B cell (primary cell): ENCODE data around the gene TOX2. TPM values are rescaled to one million over a fixed set of nuclear protein-coding genes. Genes with fewer than 3 reads are reported as not detected.

ENCODE experiments used
- ATAC-seq: fragments of 200-7000 bp; cut with Tn5 transposase; one replicate; pipeline ENCODE4 v1.10.0; 2021; ENCODE audit warnings: low read depth, mild to moderate bottlenecking, moderate number of reproducible peaks, moderate library complexity
- CTCF ChIA-PET: fragments of 350-600 bp; sonication (Branson Sonifier 250); formaldehyde crosslinking; loops from one replicate; lab custom pipeline; 2021; ENCODE audit warnings: antibody characterized with exemption, inconsistent platforms; lab: Charles Lee
- POLR2A ChIA-PET: fragments of 350-600 bp; sonication (Branson Sonifier 250); formaldehyde crosslinking; loops from one replicate; lab custom pipeline; 2021; ENCODE audit warnings: antibody characterized with exemption; lab: Charles Lee
- DNase-seq: peaks from one replicate; pipeline ENCODE4 v3.0.0; 2013
- H2AFZ ChIP-seq: 2 replicates; pipeline ENCODE4 v1.6.1; 2012; ENCODE audit warnings: mild to moderate bottlenecking, low read depth, low read length; ENCODE audit not compliant: insufficient read depth, poor library complexity, severe bottlenecking
- H3K27ac ChIP-seq, 2 donors: 1 replicate in 1 of 2; 2 replicates in 1 of 2; pipeline ENCODE4 v1.5.1; 2012 to 2013; ENCODE audit warnings: low read length in 2 of 2, mild to moderate bottlenecking in 2 of 2, moderate library complexity in 1 of 2
- H3K27me3 ChIP-seq, 4 experiments: fragments of 200-600 bp in 1 of 4; sonication (generic) in 1 of 4; replicated peaks in 1 of 4; 1 replicate in 2 of 4; 2 replicates in 2 of 4; pipeline versions ENCODE4 v1.6.1 to v1.7.0; 2013 to 2016; ENCODE audit warnings: low read length in 3 of 4, mild to moderate bottlenecking in 2 of 4, mixed read lengths in 1 of 4, moderate library complexity in 1 of 4; ENCODE audit not compliant: insufficient read depth in 4 of 4, control insufficient read depth in 3 of 4; ENCODE audit errors: control extremely low read depth in 1 of 4
- H3K36me3 ChIP-seq, 2 experiments: replicated peaks in 1 of 2; 1 replicate in 1 of 2; 2 replicates in 1 of 2; pipeline versions ENCODE4 v1.6.1 to v1.7.1; 2013; ENCODE audit warnings: low read length in 1 of 2; ENCODE audit not compliant: insufficient read depth in 2 of 2, control insufficient read depth in 1 of 2; ENCODE audit errors: control extremely low read depth in 1 of 2, extremely low read depth in 1 of 2
- H3K4me1 ChIP-seq, 2 donors: fragments of 200-600 bp in 1 of 2; sonication (generic) in 1 of 2; 1 replicate in 1 of 2; 2 replicates in 1 of 2; pipeline versions ENCODE4 v1.5.1 to v1.6.1; 2013 to 2017; ENCODE audit warnings: low read length in 2 of 2; ENCODE audit not compliant: control insufficient read depth in 2 of 2, insufficient read depth in 2 of 2
- H3K4me2 ChIP-seq: replicated peaks from 2 replicates; pipeline ENCODE3; 2012; ENCODE audit warnings: mild to moderate bottlenecking, low read depth, low read length; ENCODE audit not compliant: poor library complexity, severe bottlenecking
- H3K4me3 ChIP-seq, 5 experiments: fragments of 200-600 bp in 1 of 5; sonication (generic) in 1 of 5; 1 replicate in 3 of 5; 2 replicates in 2 of 5; pipeline versions ENCODE4 v1.5.1 to v1.7.0; 2011 to 2016; ENCODE audit warnings: low read length in 4 of 5, mild to moderate bottlenecking in 4 of 5, low read depth in 2 of 5, control low read depth in 1 of 5, moderate library complexity in 1 of 5; ENCODE audit not compliant: insufficient read depth in 1 of 5; ENCODE audit errors: control extremely low read depth in 1 of 5, extremely low read depth in 1 of 5
- H3K79me2 ChIP-seq: fragments of 200-600 bp; sonication (generic); one replicate; pipeline ENCODE4 v1.6.0; 2016; ENCODE audit warnings: low read length; ENCODE audit not compliant: control insufficient read depth, insufficient read depth
- H3K9ac ChIP-seq: fragments of 200-600 bp; sonication (generic); 2 replicates; pipeline ENCODE4 v1.6.1; 2017; ENCODE audit warnings: mild to moderate bottlenecking, low read length, moderate library complexity
- H3K9me3 ChIP-seq, 3 donors: one replicate each; pipeline versions ENCODE4 v1.6.1 to v1.7.1; 2013; ENCODE audit warnings: low read length in 2 of 3; ENCODE audit not compliant: control insufficient read depth in 2 of 3, insufficient read depth in 1 of 3; ENCODE audit errors: control extremely low read depth in 1 of 3
- H4K20me1 ChIP-seq: 2 replicates; pipeline ENCODE4 v1.6.0; 2012; ENCODE audit warnings: mild to moderate bottlenecking, low read length; ENCODE audit not compliant: insufficient read depth, control insufficient read depth, poor library complexity, severe bottlenecking
- H3K27ac Mint-ChIP-seq: one replicate; pipeline ENCODE4 v1.8.0; 2021; ENCODE audit warnings: mixed read lengths
- H3K27me3 Mint-ChIP-seq: one replicate; pipeline ENCODE4 v1.8.0; 2021; ENCODE audit warnings: mixed read lengths
- H3K4me1 Mint-ChIP-seq: one replicate; pipeline ENCODE4 v1.8.0; 2021; ENCODE audit warnings: mixed read lengths
- H3K4me3 Mint-ChIP-seq: one replicate; pipeline ENCODE4 v1.8.0; 2021; ENCODE audit warnings: mixed read lengths
- H3K9me3 Mint-ChIP-seq: one replicate; pipeline ENCODE4 v1.8.0; 2022; ENCODE audit warnings: mixed read lengths; ENCODE audit not compliant: insufficient read depth
- CTCF ChIP-seq: fragments of 200-600 bp; IDR thresholded peaks from one replicate; pipeline ENCODE4 v1.8.0; 2022; ENCODE audit warnings: antibody characterized with exemption, mild to moderate bottlenecking
- EZH2 ChIP-seq: IDR thresholded peaks from 2 replicates; pipeline ENCODE4 v1.6.1; 2012; ENCODE audit warnings: borderline replicate concordance, low read depth, mild to moderate bottlenecking, moderate library complexity, low read length; ENCODE audit not compliant: insufficient read depth, poor library complexity, severe bottlenecking
- WGBS: methylation state at CpG from one replicate; pipeline ENCODE4 v1.1.5; 2013; ENCODE audit warnings: missing lambda C conversion rate; ENCODE audit not compliant: insufficient coverage; 5-methylcytosine and 5-hydroxymethylcytosine counted together
- intact Hi-C: fragments of 100-400 bp; cut with micrococcal nuclease; formaldehyde crosslinking; loops from one replicate; pipeline ENCODE4 v1.10.0; 2022
- polyA plus RNA-seq: library from polyadenylated mRNA; depleted of rRNA; stranded (reverse); fragments of >200 nt; gene quantifications from 2 replicates; pipeline ENCODE4 v1.2.3, GENCODE V29; 2012
- total RNA-seq, 2 donors: library from RNA; stranded (reverse); fragments of 120-200 nt in 1 of 2; gene quantifications; 1 replicate in 1 of 2; 2 replicates in 1 of 2; pipeline versions ENCODE4 v1.2.3 to v1.2.4, GENCODE V29; 2013 to 2022

The TOX2 gene
- total and polyA plus RNA-seq, 2 donors (not counting 1 experiment from before 2014, with no cell fraction given): 1.2 to 4.1 TPM

GRCh38 chr20:44081888-44082287 lies 167.2 kb downstream of the TOX2 start:
- POLR2A ChIA-PET: no interaction called here
- no peak for DNase-seq

More at GRCh38 chr20:44081888-44082287, 167.2 kb downstream of the TOX2 start:
- H3K36me3 ChIP-seq: no peaks in the 10 kb centered on the region
- H3K4me1 ChIP-seq: no peaks in the 10 kb centered on the region
- H3K27ac ChIP-seq: no peak overlapping the region
- Mint-ChIP-seq H3K27me3 (peaks cover 5% of the 10 kb centered on the region), H3K4me1 (peaks cover 8% of the 10 kb centered on the region), H3K4me3 (no peak overlapping the region), H3K27ac (no peak overlapping the region), H3K9me3 (no peaks in the 10 kb centered on the region)
- no peaks in the 10 kb centered on the region for H4K20me1 ChIP-seq
- ATAC-seq: no peak
- H3K9me3 ChIP-seq: peaks cover 0 to 4% (median 0%) of the 10 kb centered on the region in 3 donors
- intact Hi-C loops: no loop called here
- no peak overlapping the region for H2AFZ ChIP-seq
- TF ChIP-seq EZH2 (no peak), CTCF (no peak)
- H3K79me2 ChIP-seq: no peaks in the 10 kb centered on the region
- no peak overlapping the region for H3K4me2 ChIP-seq
- no peak overlapping the region for H3K9ac ChIP-seq
- CTCF ChIA-PET: interaction anchor here (0.7 to 8.3 kb wide), 10 partner anchors 9 to 632 kb away, joined by 3 to 135 read pairs (median 10); no protein-coding TSS in a partner anchor
- no peak overlapping the region for H3K4me3 ChIP-seq
- WGBS: 78% methylated on average over 3 of the region's 5 CpGs
- H3K27me3 ChIP-seq: no peaks in the 10 kb centered on the region
